GM19193 (cell line): ENCODE measurements around the gene ACTG1.

ENCODE experiments used
- POLR2A ChIP-seq: IDR thresholded peaks from 4 replicates; pipeline ENCODE4 v1.6.1; 2011; ENCODE audit not compliant: insufficient read depth, insufficient read length; ENCODE audit errors: extremely low read depth

The ACTG1 gene

GRCh38 chr17:81550285-81550684 lies 37.7 kb upstream of the ACTG1 start:
- no peak for TF ChIP-seq POLR2A

- TF ChIP-seq POLR2A = no peak
Observed at GRCh38 chr17:81549826-81550225, 37.2 kb upstream of the ACTG1 start.

GRCh38 chr17:81549031-81549557 lies 36.5 kb upstream of the ACTG1 start:
- no peak for TF ChIP-seq POLR2A

- no peak for TF ChIP-seq POLR2A
Observed at GRCh38 chr17:81547614-81547982, 35.0 kb upstream of the ACTG1 start.

- TF ChIP-seq POLR2A = no peak
Observed at GRCh38 chr17:81546906-81547613, 34.5 kb upstream of the ACTG1 start.

GRCh38 chr17:81545160-81545949 lies 32.8 kb upstream of the ACTG1 start:
- TF ChIP-seq POLR2A = no peak

- TF ChIP-seq POLR2A = no peak
Observed at GRCh38 chr17:81544281-81544974, 31.8 kb upstream of the ACTG1 start.

- no peak for TF ChIP-seq POLR2A
Observed at GRCh38 chr17:81543756-81544155, 31.2 kb upstream of the ACTG1 start.

- TF ChIP-seq POLR2A = no peak
Observed at GRCh38 chr17:81543339-81543675, 30.7 kb upstream of the ACTG1 start.

GRCh38 chr17:81542431-81543338 lies 30.1 kb upstream of the ACTG1 start:
- no peak for TF ChIP-seq POLR2A

GRCh38 chr17:81541123-81541522 lies 28.5 kb upstream of the ACTG1 start:
- no peak for TF ChIP-seq POLR2A

- TF ChIP-seq POLR2A = no peak
Observed at GRCh38 chr17:81540676-81541027, 28.1 kb upstream of the ACTG1 start.

GRCh38 chr17:81539961-81540675 lies 27.5 kb upstream of the ACTG1 start:
- TF ChIP-seq POLR2A = no peak

- no peak for TF ChIP-seq POLR2A
Observed at GRCh38 chr17:81539571-81539900, 26.9 kb upstream of the ACTG1 start.
